ENCODE results near the gene CZIB. TPM values are rescaled to one million over a fixed set of nuclear protein-coding genes. Genes with fewer than 3 reads are reported as not detected.

Gene CZIB
- total RNA-seq, 1 experiment from 2014 or later = 67.0 TPM

GRCh38 chr1:53186533-53186932 lies 33.9 kb downstream of the CZIB start:
- Histone ChIP-seq H4K91ac (ENCODE audit: insufficient read length, low read depth, low read length) (no peak overlapping the region), H3K79me2 (ENCODE audit: insufficient read depth, low read length) (no peaks in the 10 kb centered on the region), H3K9ac (ENCODE audit: extremely low read depth, insufficient read length, low read length) (no peak overlapping the region), H3K79me1 (ENCODE audit: insufficient read depth, low read depth, low read length, poor library complexity, severe bottlenecking) (no peaks in the 10 kb centered on the region), H3K4me2 (ENCODE audit: insufficient read depth, insufficient read length, low read length) (no peak overlapping the region), H3T11ph (ENCODE audit: low read length) (no peak overlapping the region), H2BK20ac (ENCODE audit: low read depth, low read length, poor library complexity, severe bottlenecking) (no peak overlapping the region), H2BK5ac (ENCODE audit: insufficient read length, low read length) (no peak overlapping the region), H3K14ac (ENCODE audit: insufficient read depth, low read length) (no peak overlapping the region), H3K23ac (ENCODE audit: insufficient read length, low read depth, low read length) (no peak overlapping the region), H4K8ac (replicated peaks; ENCODE audit: insufficient read length, low read depth, low read length) (no peak overlapping the region), H2BK15ac (ENCODE audit: low read depth, low read length) (no peak overlapping the region), H4K5ac (ENCODE audit: insufficient read length, low read depth, low read length) (no peak overlapping the region), H3K27ac (ENCODE audit: insufficient read length, low read depth, low read length) (no peak overlapping the region), H2BK12ac (ENCODE audit: insufficient read length, low read depth, low read length) (no peak overlapping the region), H3K23me2 (ENCODE audit: insufficient read length, low read depth, low read length, poor library complexity, severe bottlenecking) (no peaks in the 10 kb centered on the region), H3K9me3 (ENCODE audit: control insufficient read depth, low read depth, low read length) (no peaks in the 10 kb centered on the region), H3K18ac (ENCODE audit: insufficient read length, low read depth, low read length) (no peak overlapping the region), H3K56ac (ENCODE audit: insufficient read length, low read depth, low read length) (no peak overlapping the region), H3K27me3 (ENCODE audit: insufficient read depth, low read length) (no peaks in the 10 kb centered on the region), H3K4me1 (ENCODE audit: insufficient read depth, low read length) (no peaks in the 10 kb centered on the region), H4K20me1 (ENCODE audit: control insufficient read depth, insufficient read depth, insufficient read length) (no peaks in the 10 kb centered on the region), H2BK120ac (ENCODE audit: low read depth, low read length, poor library complexity, severe bottlenecking) (no peak overlapping the region), H3K4ac (ENCODE audit: low read depth, low read length) (no peak overlapping the region), H2AFZ (ENCODE audit: low read length) (no peak overlapping the region), H2AK5ac (ENCODE audit: insufficient read length, low read length) (no peak overlapping the region)
- Mint-ChIP-seq H3K27ac (no peak overlapping the region), H3K4me3 (no peak overlapping the region), H3K9me3 (no peaks in the 10 kb centered on the region; a peak in 1 of 5 replicates), H3K4me1 (peaks cover 9 to 14% of the 10 kb centered on the region in 2 experiments), H3K27me3 (ENCODE audit: low read depth) (peaks cover 2% of the 10 kb centered on the region), H3K36me3 (ENCODE audit: insufficient read depth in 1 of 3, low read depth in 3 of 3) (no peaks in the 10 kb centered on the region)
- no CpG with 5 or more reads among the region's 3 CpGs for WGBS (ENCODE audit: extremely low coverage, insufficient read length, low lambda C conversion rate)
- TF ChIP-seq, protein P1, sequence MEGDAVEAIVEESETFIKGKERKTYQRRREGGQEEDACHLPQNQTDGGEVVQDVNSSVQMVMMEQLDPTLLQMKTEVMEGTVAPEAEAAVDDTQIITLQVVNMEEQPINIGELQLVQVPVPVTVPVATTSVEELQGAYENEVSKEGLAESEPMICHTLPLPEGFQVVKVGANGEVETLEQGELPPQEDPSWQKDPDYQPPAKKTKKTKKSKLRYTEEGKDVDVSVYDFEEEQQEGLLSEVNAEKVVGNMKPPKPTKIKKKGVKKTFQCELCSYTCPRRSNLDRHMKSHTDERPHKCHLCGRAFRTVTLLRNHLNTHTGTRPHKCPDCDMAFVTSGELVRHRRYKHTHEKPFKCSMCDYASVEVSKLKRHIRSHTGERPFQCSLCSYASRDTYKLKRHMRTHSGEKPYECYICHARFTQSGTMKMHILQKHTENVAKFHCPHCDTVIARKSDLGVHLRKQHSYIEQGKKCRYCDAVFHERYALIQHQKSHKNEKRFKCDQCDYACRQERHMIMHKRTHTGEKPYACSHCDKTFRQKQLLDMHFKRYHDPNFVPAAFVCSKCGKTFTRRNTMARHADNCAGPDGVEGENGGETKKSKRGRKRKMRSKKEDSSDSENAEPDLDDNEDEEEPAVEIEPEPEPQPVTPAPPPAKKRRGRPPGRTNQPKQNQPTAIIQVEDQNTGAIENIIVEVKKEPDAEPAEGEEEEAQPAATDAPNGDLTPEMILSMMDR (conservative IDR thresholded peaks at IDR 0.05) = no peak
- DNase-seq = no peak
